Muscle of leg (tissue), 11 donors: ENCODE data around the gene RERE. TPM values are rescaled to one million over a fixed set of nuclear protein-coding genes. Genes with fewer than 3 reads are reported as not detected.
"Not testable (repeated sequence)": the region's sequence is repeated elsewhere in the genome, so short reads cannot be mapped to it uniquely, and the experiment has no call there.

Experiments used
- DNase-seq: peaks from one replicate; pipeline ENCODE4 v3.0.0; 2013
- H3K27ac ChIP-seq: one replicate; pipeline ENCODE4 v1.5.1; 2013; ENCODE audit warnings: mild to moderate bottlenecking, low read length, control low read depth
- H3K27me3 ChIP-seq: one replicate; pipeline ENCODE4 v1.6.1; 2013; ENCODE audit warnings: low read length; ENCODE audit not compliant: control insufficient read depth, insufficient read depth
- H3K36me3 ChIP-seq: one replicate; pipeline ENCODE4 v1.6.1; 2013; ENCODE audit warnings: low read length; ENCODE audit not compliant: control insufficient read depth, insufficient read depth
- H3K4me1 ChIP-seq: one replicate; pipeline ENCODE4 v1.6.1; 2013; ENCODE audit warnings: low read length; ENCODE audit not compliant: control insufficient read depth, insufficient read depth
- H3K4me3 ChIP-seq: one replicate; pipeline ENCODE4 v1.5.1; 2013; ENCODE audit warnings: low read length, control low read depth
- H3K9me3 ChIP-seq: replicated peaks from 2 replicates; pipeline ENCODE4 v1.6.1; 2013; ENCODE audit warnings: low read depth, low read length; ENCODE audit not compliant: control insufficient read depth
- WGBS: methylation state at CpG from one replicate; pipeline ENCODE4 v1.1.5; 2013; ENCODE audit warnings: missing lambda C conversion rate; ENCODE audit not compliant: insufficient coverage; 5-methylcytosine and 5-hydroxymethylcytosine counted together
- polyA plus RNA-seq, 8 donors: library from polyadenylated mRNA; unstranded; fragments of 120-200 nt; gene quantifications; one replicate each; pipeline versions ENCODE4 v1.2.1 to v1.2.3, GENCODE V29; 2013; ENCODE audit warnings: inconsistent platforms in 1 of 8, low replicate concordance in 1 of 8; ENCODE audit not compliant: insufficient read length in 8 of 8, insufficient read depth in 1 of 8
- total RNA-seq: library from RNA; stranded (reverse); fragments of 120-200 nt; gene quantifications from one replicate; pipeline ENCODE4 v1.2.4, GENCODE V29; 2013

RERE gene
- total and polyA plus RNA-seq, 9 donors = 63.7 to 102 (median 82.8) TPM

GRCh38 chr1:8844501-8845006 lies 27.1 kb upstream of the RERE start:
- Histone ChIP-seq H3K4me3 (no peak overlapping the region), H3K36me3 (no peaks in the 10 kb centered on the region), H3K4me1 (peaks cover 48% of the 10 kb centered on the region), H3K27me3 (no peaks in the 10 kb centered on the region), H3K9me3 (no peaks in the 10 kb centered on the region), H3K27ac (peak overlapping the region; percentile 74)
- peak; percentile 80 for DNase-seq
- WGBS = 17% methylated on average over 6 of the region's 7 CpGs

GRCh38 chr1:8841395-8841794 lies 24.0 kb upstream of the RERE start:
- Histone ChIP-seq H3K4me1 (peaks cover 22% of the 10 kb centered on the region), H3K4me3 (no peak overlapping the region), H3K27ac (no peak overlapping the region), H3K27me3 (no peaks in the 10 kb centered on the region), H3K9me3 (no peaks in the 10 kb centered on the region), H3K36me3 (no peaks in the 10 kb centered on the region)
- DNase-seq = no peak
- WGBS = 62% methylated on average over 2 of the region's 3 CpGs

DNA sequence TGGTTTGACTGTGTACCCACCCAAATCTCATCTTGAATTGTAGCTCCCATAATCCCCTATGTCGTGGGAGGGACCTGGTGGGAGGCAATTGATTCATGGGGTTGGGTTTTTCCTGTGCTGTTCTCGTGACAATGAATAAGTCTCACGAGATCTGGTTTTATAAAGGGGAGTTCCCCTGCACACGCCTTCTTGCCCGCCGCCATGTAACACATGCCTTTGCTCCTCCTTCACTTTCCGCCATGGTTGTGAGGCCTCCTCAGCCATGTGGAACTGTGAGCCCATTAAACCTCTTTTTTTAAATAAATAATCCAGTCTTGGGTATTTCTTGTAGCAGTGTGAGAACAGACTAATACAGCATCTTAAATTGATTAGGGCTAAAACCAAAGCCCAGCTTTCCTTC lies 22.6 kb upstream of the RERE start:
- peaks cover 16% of the 10 kb centered on the region for H3K4me1 ChIP-seq
- no peak overlapping the region for H3K4me3 ChIP-seq
- H3K27ac ChIP-seq = no peak overlapping the region
- H3K27me3 ChIP-seq = no peaks in the 10 kb centered on the region
- no peaks in the 10 kb centered on the region for H3K9me3 ChIP-seq
- DNase-seq = no peak
- no CpG with 5 or more reads among the region's 7 CpGs for WGBS
- H3K36me3 ChIP-seq = no peaks in the 10 kb centered on the region

GRCh38 chr1:8835941-8836643 lies 18.7 kb upstream of the RERE start:
- H3K27me3 ChIP-seq = no peaks in the 10 kb centered on the region
- no peak overlapping the region for H3K4me3 ChIP-seq
- WGBS = 51% methylated on average over 9 of the region's 14 CpGs
- peak; percentile 50 for DNase-seq
- no peaks in the 10 kb centered on the region for H3K36me3 ChIP-seq
- peaks cover 11% of the 10 kb centered on the region for H3K4me1 ChIP-seq
- peak overlapping the region; percentile 29 for H3K27ac ChIP-seq
- H3K9me3 ChIP-seq = no peaks in the 10 kb centered on the region

DNA sequence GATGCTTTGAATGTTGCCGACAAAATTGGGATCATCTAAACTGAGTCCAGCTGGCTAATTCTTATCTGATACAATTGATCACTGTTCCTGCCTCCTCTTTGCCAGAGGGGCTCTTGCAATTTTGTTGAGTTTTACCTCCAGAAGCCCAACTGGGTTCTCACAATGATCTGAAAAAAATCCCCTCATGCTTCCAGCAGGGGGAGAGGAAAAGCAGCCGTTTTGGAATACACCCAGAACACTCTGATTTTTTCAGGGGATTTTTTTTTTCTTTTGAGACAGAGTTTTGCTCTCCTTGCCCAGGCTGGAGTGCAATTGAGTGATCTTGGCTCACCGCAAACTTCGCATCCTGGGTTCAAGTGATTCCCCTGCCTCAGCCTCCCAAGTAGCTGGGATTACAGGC lies 13.9 kb upstream of the RERE start:
- peak; percentile 61 for DNase-seq
- Histone ChIP-seq H3K4me3 (no peak overlapping the region), H3K4me1 (peaks cover 11% of the 10 kb centered on the region), H3K36me3 (no peaks in the 10 kb centered on the region), H3K27ac (no peak overlapping the region), H3K9me3 (no peaks in the 10 kb centered on the region), H3K27me3 (no peaks in the 10 kb centered on the region)
- no CpG with 5 or more reads among the region's 4 CpGs for WGBS

DNA sequence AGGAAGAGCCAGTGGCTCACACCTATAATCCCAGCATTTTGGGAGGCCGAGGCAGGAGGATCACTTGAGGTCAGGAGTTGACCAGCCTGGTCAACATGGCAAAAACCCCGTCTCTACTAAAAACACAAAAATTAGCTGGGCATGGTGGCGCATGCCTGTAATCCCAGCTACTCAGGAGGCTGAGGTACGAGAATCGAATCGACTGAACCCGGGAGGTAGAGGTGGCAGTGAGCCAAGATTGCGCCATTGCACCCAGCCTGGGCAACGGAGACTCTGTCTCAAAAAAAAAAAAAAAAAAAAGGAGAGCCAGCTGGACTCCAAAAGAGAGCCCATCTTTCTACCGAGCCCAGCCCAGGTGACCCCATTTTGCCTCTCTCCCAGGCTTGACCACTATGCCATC lies 13.3 kb upstream of the RERE start:
- not testable (repeated sequence) for H3K27ac ChIP-seq, DNase-seq, H3K4me1 ChIP-seq, H3K36me3 ChIP-seq, H3K27me3 ChIP-seq, H3K9me3 ChIP-seq, H3K4me3 ChIP-seq
- WGBS = 84% methylated on average over 6 of the region's 10 CpGs

- Histone ChIP-seq H3K27ac (no peak overlapping the region), H3K4me3 (no peak overlapping the region), H3K36me3 (no peaks in the 10 kb centered on the region), H3K4me1 (peaks cover 15% of the 10 kb centered on the region), H3K27me3 (no peaks in the 10 kb centered on the region), H3K9me3 (no peaks in the 10 kb centered on the region)
- WGBS = no CpG with 5 or more reads among the region's 10 CpGs
- DNase-seq = peak; percentile 40
Observed at GRCh38 chr1:8825985-8826481, 8.6 kb upstream of the RERE start.

GRCh38 chr1:8823295-8823664 lies 5.8 kb upstream of the RERE start:
- H3K4me1 ChIP-seq = peaks cover 17% of the 10 kb centered on the region
- no peaks in the 10 kb centered on the region for H3K27me3 ChIP-seq
- DNase-seq = no peak
- H3K9me3 ChIP-seq = no peaks in the 10 kb centered on the region
- peak overlapping the region; percentile 48 for H3K27ac ChIP-seq
- H3K36me3 ChIP-seq = no peaks in the 10 kb centered on the region
- no peak overlapping the region for H3K4me3 ChIP-seq
- WGBS = 55% methylated on average over 5 of the region's 6 CpGs

DNA sequence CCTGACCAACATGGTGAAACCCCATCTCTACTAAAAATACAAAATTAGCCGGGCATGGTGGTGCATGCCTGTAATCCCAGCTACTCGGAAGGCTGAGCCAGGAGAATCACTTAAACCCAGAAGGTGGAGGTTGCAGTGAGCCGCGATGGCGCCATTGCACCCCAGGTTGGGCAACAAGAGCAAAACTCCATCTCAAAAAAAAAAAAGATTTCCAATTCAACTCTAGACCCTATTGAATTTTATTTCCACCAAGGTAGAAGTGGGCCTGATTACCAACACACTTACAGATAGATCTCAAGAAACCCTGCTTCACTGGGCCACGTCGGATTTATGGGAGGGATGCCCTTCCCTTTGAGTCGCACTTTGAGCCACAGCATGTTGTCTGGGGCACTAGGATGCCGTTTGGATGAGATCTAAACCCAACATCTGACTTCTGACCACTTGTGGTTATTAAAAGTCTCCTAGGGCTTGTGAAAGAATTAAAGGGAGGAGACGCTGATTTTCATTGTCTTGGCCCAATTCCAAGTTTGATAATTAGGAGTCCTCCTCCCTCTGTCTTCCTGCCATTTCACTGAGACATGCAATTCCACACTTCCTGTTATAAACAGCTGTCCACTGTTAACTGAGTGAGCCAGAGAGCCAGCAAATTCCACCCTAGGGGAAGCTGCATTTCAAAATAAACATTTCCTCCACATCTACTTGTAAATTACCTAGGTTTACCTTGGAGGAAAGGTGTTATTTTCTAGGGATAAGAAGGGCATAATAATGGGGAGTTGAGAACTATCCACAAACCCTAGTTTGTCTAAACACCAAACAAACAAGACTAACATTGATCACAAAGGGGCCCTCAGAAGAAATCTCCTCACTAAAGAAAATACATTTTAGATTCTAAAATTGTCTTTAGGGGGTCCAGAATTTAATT lies 5.2 kb upstream of the RERE start:
- Histone ChIP-seq H3K4me3 (no peak overlapping the region), H3K27me3 (no peaks in the 10 kb centered on the region), H3K9me3 (no peaks in the 10 kb centered on the region), H3K4me1 (peaks cover 17% of the 10 kb centered on the region), H3K27ac (peak overlapping the region; percentile 48), H3K36me3 (no peaks in the 10 kb centered on the region)
- WGBS = 100% methylated on average over 1 of the region's 10 CpGs
- peak; percentile 91 for DNase-seq

DNA sequence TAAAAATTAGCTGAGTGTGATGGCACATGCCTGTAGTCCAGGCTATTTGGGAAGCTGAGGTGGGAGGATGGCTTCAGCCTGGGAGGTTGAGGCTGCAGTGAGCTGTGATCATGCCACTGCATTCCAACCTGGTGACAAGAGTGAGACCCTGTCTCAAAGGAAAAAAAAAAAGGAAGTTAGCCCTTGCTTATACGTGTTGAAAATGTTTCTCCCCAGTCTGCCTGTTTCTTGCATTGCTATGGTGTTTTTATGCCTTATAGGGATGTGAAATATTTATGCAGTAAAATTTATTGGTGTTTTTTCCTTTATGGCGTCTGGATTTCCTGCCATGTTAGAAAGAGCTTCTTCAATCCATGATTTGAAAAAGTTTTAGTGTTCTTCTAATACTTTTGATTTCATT lies 3.6 kb upstream of the RERE start:
- Histone ChIP-seq H3K36me3 (no peaks in the 10 kb centered on the region), H3K4me3 (no peak overlapping the region), H3K27ac (no peak overlapping the region), H3K9me3 (no peaks in the 10 kb centered on the region), H3K4me1 (peaks cover 17% of the 10 kb centered on the region), H3K27me3 (no peaks in the 10 kb centered on the region)
- no peak for DNase-seq
- no CpG with 5 or more reads among the region's 2 CpGs for WGBS
